ENCODE data around the gene STEAP4.
A peak's percentile ranks its signal among the peaks of the same experiment; 100 is the strongest.
"Not testable (repeated sequence)": the region's sequence is repeated elsewhere in the genome, so short reads cannot be mapped to it uniquely, and the experiment has no call there.

Gene STEAP4

GRCh38 chr7:88268051-88268450 lies 38.6 kb downstream of the STEAP4 start:
- DNase-seq (ENCODE audit: low spot score): no peak

DNA sequence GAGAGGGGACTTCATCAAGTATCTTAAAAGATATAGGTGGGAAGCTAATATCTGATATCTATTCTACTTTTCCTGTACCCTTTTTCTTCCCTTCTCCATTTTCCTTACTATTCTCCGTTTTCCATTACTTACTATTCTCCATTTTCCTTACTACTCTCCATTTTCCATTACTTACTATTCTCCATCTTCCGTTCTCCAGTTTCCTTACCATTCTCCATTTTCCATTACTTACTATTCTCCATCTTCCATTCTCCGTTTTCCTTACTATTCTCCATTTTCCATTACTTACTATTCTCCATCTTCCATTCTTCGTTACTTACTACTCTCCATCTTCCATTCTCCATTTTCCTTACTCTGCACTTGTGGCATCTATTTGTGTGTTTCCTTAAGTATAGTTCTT lies 39.3 kb downstream of the STEAP4 start:
- DNase-seq (ENCODE audit: low spot score): no peak

GRCh38 chr7:88264987-88265386 lies 41.7 kb downstream of the STEAP4 start:
- DNase-seq (ENCODE audit: low spot score): not testable (repeated sequence)

- no peak for DNase-seq (ENCODE audit: low spot score)
Observed at GRCh38 chr7:88262562-88262961, 44.1 kb downstream of the STEAP4 start.

- DNase-seq (ENCODE audit: low spot score): no peak
Observed at GRCh38 chr7:88260719-88261118, 46.0 kb downstream of the STEAP4 start.

DNA sequence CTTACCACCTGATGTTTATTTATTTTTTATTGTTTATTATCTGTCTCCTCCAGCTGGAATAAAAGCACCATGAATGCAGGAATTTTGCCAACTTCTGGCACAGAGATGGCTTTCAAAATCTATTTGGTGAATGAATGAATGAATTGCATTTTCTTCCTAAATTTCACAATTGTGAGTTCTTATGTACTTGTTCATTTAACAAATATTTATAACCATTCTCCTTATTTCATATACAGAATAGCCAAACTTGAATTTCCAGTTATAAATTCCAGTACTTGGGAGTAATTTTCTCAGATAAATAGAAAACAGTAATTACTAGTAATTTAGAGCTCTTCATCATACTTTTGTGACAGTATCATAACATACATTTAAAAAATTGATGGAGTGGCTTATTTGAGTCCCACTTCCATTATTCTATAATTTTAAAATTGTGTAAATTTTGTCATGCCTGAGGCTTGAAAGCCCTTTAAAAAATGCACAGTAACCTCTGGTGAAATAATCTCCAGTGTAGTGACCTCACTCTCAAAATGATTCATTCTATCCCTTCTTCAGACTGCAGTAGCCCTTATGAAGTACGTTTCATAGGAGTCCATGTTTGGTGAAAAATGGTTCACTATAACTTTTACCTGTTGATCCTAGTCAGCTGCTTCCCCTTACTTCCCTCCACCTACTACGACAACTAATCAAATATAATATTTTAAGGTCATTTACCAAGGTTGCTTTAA lies 46.9 kb downstream of the STEAP4 start:
- DNase-seq (ENCODE audit: low spot score): no peak

- DNase-seq (ENCODE audit: low spot score): not testable (repeated sequence)
Observed at GRCh38 chr7:88258296-88258695, 48.4 kb downstream of the STEAP4 start.

DNA sequence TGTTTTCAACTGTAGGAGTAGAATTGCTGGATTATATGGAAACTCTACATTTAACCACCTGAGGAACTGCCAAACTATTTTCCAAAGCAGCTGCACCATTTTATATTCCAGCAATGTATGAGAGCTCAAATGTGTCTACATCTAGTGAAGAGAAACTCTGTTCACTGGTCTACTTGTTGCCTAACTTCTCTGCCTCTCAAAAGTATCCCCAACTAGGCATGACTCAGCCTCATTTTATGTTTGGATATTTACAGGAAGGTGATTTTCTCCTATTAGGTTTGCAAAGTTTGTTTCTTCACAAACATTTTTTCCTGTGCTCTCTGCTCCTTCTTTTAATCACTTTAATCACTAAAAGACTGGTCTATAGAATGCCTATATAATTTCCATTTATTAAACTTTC lies 49.8 kb downstream of the STEAP4 start:
- DNase-seq (ENCODE audit: low spot score): no peak

DNA sequence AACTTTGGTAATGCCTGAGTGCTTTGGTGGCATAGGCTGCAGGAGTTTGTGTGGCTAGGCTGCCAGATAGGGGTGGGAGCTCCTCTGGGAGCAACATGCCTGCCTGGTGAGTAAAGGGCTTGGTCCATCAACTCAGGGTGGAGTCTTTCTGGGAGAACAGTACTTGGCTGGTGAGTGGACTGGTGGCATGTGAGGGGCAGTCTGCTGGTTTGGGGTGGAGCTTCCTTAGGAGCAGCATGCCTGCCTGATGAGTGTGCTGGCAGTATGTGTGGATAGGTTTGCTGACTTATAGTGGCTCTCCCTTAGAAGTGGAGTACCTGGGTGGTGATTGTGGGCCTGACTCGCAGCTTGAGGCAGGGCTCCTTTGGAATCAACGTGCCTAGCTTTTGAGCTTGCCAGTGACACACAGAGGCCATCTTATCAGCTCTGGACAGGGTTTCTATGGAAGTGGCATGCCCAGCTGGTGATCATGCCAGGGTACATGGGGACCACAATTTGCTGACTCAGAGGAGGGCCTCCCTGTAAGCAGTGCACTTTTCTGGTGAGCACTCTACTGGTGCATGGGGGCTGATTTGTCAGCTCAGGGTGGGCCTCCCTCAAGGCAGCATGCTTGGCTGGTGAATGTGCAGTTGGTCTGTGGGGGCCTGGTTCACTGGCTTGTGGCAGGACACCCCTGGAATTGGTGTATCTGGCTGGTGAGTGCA lies 51.8 kb downstream of the STEAP4 start:
- DNase-seq (ENCODE audit: low spot score): no peak

- DNase-seq (ENCODE audit: low spot score): no peak
Observed at GRCh38 chr7:88253640-88254039, 53.1 kb downstream of the STEAP4 start.

GRCh38 chr7:88244258-88244657 lies 62.4 kb downstream of the STEAP4 start:
- DNase-seq (ENCODE audit: low spot score): no peak

GRCh38 chr7:88243345-88243909 lies 63.3 kb downstream of the STEAP4 start:
- peak; percentile 80 for DNase-seq (ENCODE audit: low spot score)

GRCh38 chr7:88239852-88240251 lies 66.8 kb downstream of the STEAP4 start:
- no peak for DNase-seq (ENCODE audit: low spot score)

- DNase-seq (ENCODE audit: low spot score): no peak
Observed at GRCh38 chr7:88233828-88234227, 72.9 kb downstream of the STEAP4 start.

GRCh38 chr7:88230646-88231045 lies 76.0 kb downstream of the STEAP4 start:
- no peak for DNase-seq (ENCODE audit: low spot score)

DNA sequence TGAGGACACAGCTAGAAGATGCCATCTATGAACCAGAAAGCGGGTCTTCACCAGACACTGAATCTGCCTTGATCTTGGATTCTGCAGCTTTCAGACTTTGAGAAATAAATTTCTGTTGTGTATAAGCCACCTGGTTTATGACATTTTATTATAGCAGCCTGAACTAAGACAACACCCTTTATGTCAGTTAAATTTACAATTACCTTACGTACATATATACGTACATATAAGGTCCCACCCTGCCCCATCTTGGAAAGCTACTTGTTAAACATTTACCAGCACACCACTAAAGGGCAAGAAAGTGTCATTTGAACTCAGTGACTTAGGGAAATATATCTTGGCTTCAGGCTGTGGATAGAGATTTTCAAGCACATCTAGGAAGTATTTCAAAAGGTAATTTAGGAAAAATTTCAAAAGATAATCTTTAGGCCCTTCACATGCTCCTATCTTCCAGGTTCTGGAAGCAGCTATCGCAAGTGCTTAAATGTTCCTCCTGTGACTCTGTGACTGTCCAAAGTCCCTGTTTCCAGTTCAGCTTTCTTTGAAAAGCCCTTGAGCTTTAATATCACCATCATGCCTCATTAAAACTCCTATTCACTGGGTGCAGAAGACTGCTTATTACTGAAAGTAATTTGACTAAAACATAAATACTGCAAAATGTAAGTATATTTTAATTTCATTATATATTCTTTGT lies 77.2 kb downstream of the STEAP4 start:
- DNase-seq (ENCODE audit: low spot score): no peak

- no peak for DNase-seq (ENCODE audit: low spot score)
Observed at GRCh38 chr7:88226886-88227516, 79.7 kb downstream of the STEAP4 start.

- DNase-seq (ENCODE audit: low spot score): no peak
Observed at GRCh38 chr7:88226201-88226600, 80.5 kb downstream of the STEAP4 start.

DNA sequence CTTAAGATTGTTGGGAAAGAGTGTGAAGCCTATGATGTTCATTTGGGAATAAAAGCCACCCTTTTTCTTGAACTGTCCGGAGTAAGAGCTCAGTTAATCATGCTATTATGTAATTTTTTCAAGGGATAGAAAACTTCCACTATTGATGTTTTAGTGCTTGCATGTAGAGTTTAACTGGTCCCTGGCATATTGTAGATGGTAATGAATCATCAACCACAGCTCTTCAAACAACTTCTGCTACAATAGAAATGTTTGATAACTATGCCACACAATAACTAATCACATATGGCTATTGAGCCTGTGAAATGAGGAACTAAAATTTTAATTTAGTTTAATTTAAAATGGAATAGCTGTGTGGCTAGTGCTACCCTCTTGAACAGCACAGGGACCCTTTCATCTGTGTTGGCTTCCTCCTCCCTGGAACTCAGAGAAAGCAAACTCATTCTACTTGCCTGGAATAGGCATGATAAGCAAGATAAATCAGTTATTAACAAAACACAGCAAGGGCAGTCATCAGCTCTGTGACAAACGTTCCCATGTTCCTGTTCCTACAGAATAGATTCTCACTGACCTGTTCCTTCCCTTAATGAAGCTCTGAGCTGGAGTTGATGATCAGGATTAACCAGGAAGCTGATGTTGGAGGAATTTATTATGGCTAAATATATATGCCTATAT lies 82.0 kb downstream of the STEAP4 start:
- no peak for DNase-seq (ENCODE audit: low spot score)

GRCh38 chr7:88223265-88223664 lies 83.4 kb downstream of the STEAP4 start:
- DNase-seq (ENCODE audit: low spot score): no peak

All from pons (tissue), 1 donor.